AG10803 (cell line): ENCODE data around the gene RARRES2.

Experiments
- DNase-seq: peaks from one replicate; pipeline ENCODE4 v3.0.0; 2010; ENCODE audit warnings: low read depth
- H3K4me3 ChIP-seq: 2 replicates; pipeline ENCODE4 v1.5.1; 2011; ENCODE audit warnings: mild to moderate bottlenecking, low read length, control low read depth
- TF ChIP-seq, protein P1 (sequence below): conservative IDR thresholded peaks from 2 replicates; pipeline ENCODE4 v1.5.1; 2011; ENCODE audit warnings: mild to moderate bottlenecking, low read length, control low read depth, inconsistent platforms

Gene RARRES2

GRCh38 chr7:150384406-150385301 is 43.2 kb upstream of the RARRES2 start:
- TF ChIP-seq, protein P1, sequence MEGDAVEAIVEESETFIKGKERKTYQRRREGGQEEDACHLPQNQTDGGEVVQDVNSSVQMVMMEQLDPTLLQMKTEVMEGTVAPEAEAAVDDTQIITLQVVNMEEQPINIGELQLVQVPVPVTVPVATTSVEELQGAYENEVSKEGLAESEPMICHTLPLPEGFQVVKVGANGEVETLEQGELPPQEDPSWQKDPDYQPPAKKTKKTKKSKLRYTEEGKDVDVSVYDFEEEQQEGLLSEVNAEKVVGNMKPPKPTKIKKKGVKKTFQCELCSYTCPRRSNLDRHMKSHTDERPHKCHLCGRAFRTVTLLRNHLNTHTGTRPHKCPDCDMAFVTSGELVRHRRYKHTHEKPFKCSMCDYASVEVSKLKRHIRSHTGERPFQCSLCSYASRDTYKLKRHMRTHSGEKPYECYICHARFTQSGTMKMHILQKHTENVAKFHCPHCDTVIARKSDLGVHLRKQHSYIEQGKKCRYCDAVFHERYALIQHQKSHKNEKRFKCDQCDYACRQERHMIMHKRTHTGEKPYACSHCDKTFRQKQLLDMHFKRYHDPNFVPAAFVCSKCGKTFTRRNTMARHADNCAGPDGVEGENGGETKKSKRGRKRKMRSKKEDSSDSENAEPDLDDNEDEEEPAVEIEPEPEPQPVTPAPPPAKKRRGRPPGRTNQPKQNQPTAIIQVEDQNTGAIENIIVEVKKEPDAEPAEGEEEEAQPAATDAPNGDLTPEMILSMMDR, result no peak
- no peak overlapping the region for H3K4me3 ChIP-seq
- no peak for DNase-seq

DNA sequence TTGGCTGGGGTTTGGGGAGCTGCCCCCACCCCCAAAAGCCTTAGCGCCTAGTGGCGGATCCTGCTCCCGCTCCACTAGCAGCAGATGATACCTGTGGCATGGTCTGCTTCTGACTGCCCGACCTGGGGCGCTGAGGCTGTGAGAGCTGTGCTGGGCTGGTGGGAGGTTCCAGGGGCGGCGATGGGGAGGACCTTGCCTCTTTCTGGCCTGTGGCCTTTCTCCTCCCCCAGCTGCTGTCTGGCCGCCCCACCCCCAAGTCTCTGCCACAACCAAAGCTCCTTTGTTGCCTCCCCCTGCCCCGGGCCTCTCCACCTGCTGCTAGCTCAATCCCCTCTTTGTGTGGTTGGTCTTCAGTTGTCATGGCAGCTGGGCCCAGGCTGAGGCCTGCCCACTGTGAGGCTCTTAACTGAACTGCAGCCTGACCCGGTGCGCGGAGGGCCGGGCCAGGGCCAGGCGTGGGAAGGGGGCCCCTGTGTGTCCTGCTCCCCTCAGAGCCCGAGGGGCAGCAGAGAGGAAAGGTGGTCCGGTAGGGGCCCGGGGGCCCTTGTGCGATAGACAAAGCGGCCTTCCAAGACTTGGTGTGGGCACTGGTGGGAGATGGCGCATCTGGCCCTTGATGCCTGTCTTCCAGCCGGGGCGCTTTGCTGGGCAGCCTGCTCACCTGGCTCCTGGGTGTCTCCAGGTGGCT is 42.4 kb upstream of the RARRES2 start:
- TF ChIP-seq, protein P1, result no peak
- no peak for DNase-seq
- no peak overlapping the region for H3K4me3 ChIP-seq

DNA sequence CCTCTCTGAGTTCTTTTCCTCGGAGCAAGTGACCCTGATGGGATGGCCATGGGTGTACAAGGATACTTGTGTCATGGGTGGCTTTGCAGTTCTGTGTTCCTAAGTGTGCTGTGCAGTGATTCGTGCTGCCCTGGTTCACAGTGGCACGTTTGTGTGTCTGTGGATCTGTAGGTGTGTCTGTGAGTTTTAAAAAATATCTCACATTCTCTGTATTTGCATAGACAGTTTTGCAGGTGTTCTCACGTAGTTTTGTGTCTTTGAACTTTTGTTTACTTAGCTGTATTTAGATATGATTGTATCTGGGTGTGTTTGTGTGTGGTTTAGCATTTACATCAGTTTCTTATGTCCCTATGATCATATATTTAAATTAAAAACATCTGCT is 41.4 kb upstream of the RARRES2 start:
- TF ChIP-seq, protein P1, result no peak
- no peak for DNase-seq
- no peak overlapping the region for H3K4me3 ChIP-seq

DNA sequence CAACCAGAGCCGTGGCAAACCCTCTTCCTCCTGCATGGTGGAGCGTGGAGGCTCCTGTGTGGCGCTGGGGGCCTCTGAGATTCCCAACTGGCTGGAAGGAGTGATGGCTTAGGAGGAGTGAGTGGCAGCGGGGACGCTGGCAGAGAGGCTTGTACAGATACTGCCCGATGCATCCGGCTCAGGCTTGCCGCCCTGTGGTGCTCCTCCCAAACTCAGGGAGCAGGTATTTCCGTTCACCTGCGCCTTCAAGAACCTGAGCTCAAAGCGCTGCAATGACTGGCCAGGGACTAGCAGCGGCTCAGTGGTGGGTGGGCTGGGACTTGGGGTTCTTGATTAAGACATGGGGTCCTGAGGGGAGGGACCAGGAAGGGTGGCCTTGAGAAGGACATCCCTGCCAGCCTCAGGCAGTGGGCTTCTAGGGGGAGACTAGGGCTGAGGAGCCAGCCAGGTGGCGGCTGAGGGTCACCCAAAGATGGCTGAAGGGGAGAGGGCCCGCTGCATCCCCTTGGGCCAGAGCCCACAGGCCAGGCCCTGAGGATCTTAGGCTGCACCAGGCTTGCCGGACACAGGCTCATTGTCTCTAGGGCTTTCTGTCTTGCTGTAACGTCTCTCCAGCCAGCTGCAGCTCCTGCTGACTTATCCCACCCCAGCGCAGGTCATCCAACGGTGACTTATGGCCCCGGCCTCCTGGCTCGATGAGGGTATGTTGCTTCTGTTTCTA is 40.9 kb upstream of the RARRES2 start:
- TF ChIP-seq, protein P1, result no peak
- DNase-seq, result no peak
- no peak overlapping the region for H3K4me3 ChIP-seq

DNA sequence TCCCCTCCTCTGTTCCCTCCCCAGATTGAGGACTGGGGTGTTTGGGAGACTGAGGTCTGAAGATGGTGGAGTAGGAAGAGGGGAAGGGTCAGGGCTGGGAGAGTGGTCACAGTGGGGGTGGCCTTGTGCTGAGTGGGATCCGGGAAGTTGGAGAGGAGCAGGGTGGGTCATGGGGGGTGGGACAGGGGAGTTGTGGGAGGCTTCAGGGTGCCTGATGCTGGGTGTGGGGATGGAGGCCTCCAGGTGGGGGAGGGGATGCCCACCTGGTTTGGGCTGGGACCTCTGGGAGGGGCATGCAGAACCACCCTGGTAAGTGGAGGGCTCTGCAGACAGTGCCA is 40.3 kb upstream of the RARRES2 start:
- no peak for DNase-seq
- no peak overlapping the region for H3K4me3 ChIP-seq
- TF ChIP-seq, protein P1, result no peak

DNA sequence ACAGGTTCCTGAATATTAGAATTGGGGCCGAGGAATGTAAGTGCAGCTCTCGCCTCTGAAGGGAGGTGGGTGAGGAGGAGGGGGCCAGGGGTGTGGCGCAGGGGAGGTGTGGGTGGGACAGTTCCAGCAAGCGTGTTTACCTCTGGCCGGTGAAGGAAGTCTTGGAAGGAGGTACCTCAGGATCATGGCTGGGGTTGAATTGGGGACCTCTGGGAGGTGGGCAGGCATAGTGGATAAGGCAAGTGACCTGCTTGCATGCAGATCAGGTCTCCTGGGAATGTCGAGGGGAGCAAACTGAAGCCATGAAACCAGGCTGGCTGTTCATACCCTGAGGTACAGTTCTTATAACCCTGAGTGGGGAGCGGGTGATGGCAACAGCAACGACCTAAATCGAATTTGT is 39.7 kb upstream of the RARRES2 start:
- TF ChIP-seq, protein P1, result no peak
- no peak overlapping the region for H3K4me3 ChIP-seq
- DNase-seq, result no peak
